LHCN-M2 (cell line): Measurements from ENCODE around the gene OTOS. TPM values are rescaled to one million over a fixed set of nuclear protein-coding genes. Genes with fewer than 3 reads are reported as not detected.

Source experiments
- DNase-seq: peaks from one replicate; pipeline ENCODE4 v3.0.0-alpha.2; 2012; ENCODE audit warnings: low read depth
- total RNA-seq: library from RNA; depleted of rRNA; stranded (reverse); fragments of >200 nt; gene quantifications from 2 replicates; pipeline ENCODE4 v1.2.3, GENCODE V29; 2014

OTOS gene
- total RNA-seq, 1 experiment from 2014 or later: not detected

DNA sequence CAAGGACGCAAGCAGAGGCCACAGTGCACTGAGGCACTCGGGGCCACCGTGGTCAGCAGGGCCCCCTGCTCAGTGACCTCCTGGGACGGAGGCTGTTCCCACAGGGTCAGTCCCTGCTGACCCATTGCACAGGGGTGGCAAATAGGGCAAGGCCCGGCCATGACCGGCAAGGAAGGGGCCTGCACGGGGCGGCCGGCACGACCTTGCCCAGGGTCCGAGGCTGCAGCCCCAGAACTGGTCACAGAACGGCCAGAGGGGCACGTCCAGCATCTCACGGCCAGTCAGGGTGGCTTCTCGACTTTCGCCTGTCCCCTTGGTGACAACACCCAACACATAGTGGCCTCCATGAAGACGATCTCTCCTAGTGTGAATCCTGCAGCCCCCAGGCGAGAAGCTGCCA lies 27.6 kb upstream of the OTOS start:
- no peak for DNase-seq

DNA sequence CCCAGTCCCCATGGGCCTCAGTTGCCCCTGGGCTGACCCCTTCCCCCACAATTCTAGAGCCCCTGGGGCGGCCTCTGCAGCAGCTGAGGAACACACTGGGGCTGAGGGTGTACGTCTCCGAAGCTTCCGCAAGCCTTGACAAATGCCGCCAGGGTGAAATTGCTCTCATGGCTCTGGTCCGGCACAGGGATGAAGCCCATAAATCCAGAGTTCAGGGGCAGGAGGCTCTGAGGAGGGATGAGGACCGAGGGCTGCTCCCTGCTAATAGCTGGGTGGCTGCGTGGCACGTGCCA lies 27.1 kb upstream of the OTOS start:
- DNase-seq: no peak

DNA sequence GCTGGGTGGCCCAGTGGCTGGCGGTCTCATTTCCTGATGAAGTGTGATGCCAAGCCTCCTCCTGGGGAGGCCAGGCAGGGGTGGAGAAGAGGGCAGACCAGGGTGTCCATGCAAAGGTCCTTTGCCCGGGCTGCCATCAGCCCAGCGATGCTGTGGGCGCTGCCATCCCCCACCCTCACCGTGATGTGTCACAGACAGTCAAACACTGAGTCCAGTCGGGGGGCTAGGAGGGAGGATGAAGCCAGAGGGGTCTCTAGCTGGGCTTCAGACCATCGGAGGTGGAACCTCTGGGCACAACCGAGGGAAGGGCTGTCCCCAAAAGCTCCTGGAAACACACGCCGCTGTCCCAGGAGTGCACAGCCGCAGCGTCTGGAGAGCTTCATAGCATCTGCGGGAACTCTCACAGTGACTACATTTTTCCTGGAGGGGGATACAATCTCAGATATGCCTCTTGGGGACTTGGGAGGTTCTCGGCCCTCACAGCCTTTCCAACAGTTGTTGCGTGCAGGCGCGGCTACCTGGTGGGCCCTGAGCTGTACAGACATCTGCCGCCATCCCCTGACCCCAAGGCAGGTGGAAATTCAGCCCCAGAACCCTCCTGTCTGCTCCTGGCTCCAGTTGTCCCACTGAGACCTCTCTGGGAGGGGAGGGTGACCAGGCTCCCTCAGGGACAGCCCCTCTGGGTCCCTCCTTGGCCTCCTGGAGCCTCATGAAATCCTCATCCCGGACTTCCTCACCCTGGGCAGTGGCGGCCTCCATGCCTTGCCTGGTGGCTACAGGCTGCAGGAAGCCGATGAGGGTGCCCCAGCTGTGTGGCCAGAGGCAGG lies 26.5 kb upstream of the OTOS start:
- DNase-seq: no peak

DNA sequence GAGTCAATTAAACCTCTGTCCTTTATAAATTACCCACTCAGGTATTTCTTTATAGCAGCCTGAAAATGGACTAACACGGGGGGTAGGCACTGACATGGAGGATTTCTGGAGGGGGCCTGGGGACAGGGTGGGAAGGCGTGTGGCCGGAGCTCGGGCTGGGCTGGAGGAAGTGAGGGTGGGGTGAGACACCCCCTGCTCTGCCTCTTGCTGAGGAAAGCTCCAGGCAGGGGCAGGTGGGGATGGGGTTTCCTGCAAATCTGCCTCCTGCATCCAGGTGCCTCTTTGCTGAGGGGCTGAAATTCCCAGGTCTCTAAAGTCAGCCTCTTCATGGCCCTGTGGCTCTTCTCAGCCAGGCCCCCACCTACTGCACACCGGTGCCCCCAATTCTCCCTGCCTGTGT lies 25.7 kb upstream of the OTOS start:
- DNase-seq: no peak

DNA sequence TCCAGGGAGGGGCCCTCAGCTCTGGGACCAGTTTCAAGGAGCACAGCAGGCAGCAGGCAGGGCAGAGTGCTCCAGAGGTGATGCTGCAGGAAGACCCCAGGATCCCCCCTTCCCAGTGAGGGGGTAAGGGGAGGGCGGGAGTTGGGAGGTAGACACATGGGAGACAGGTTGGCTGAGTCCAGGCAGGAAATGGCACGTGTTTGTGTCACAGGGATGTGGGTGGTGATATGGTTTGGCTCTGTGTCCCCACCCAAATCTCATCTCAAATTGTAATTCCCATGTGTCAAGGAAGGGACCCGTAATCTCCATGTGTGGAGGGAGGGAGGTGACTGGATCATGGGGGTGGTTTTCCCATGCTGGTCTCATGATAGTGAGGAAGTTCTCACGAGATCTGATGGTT lies 25.2 kb upstream of the OTOS start:
- DNase-seq: no peak

DNA sequence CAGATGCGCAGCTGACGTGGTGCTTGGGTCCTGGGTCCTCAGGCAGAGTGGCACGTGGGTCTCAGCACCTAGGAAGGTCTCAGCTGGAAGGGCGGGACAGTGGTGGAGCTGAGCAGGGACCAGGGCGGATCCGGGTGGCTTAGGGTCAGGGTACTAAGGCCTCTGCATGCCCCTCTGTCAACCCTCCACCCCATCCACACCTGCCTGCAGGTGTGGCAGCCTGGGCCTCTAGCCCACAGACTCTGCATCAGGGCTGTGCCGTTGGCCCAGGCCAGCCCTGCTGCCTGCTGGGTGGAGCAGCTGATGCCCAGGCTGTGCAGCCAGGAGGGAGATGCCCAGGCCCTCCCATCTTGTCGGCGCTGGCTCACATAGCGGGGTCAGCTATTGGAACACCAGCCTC lies 24.6 kb upstream of the OTOS start:
- DNase-seq: no peak

DNA sequence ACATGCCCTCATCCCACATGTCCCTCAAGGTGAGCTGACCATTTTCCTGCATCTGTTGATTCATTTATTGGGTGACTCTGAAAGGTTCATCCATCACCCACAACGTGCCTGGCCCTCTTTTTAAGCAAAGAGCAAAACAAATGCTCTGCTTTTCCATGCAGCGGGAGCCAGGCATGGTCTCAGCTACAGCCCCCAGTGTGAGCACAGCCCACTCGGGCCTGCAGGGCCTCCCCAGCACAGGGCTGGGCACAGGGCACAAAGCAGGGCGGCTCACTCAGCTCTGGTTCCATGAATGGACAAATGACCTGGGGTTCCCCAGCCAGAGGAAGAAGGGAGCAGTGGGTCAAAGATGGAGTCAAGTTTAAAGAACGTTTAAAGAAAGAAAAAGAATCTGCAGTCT lies 24.1 kb upstream of the OTOS start:
- no peak for DNase-seq

DNA sequence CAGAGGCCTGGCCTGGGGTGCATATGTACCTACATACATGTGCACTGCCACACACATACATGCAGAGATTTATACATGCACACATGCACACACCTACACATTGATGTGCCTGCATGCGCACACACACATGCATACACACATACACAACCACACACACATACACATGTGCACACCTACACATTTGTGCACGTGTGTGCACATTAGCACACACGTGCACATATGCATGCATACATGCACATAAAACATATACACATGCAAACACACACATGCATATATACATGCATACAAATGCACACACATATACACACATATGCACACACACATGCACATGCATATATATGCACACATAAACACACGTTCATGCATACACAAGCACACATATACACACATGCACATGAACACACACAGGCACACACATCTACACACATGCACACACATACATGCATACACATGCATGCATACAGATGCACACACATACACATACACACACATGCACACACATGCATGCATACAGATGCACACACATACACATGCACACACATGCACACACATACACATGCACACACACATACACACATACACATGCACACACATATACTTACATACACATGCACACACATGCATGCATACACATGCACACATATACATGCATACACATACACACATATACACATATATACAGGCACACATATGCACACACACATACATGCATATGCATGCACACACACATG lies 23.6 kb upstream of the OTOS start:
- no peak for DNase-seq

DNA sequence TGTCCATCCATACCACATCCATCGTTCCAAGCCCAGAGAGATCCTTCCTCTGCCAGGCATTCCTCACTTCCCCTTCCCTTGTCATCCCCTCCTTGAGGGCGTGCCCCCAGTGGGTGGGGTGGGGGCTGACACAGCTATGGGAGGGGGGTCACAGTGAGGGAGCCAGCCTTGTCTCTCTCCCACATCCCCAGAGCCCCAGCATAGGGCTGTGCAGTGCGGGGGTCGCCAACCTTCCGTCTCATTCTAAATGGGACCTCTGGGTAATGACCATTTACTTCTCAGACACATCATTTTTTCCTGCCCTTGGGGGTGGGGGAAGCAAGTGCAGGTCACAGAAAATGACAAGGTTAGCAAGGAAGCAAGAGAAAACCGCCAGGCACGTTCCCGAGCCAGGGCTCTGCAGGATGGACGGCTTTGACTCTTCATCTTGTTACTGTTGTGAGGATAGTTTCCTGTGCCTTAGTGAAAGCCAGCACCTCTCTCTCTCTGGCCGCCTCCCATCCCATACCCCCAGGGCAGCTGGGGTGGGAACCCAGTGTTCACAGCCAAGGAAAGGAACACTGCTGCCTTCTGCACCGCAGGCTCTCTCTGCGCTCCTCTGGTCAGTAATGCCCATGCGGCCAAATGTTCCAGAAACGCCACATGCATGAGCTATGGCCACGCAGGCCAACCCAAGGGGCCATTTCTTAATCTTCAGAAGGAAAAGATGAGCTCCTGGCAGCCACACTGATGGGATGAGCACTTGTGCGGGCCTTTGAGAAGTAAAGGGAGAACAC lies 22.7 kb upstream of the OTOS start:
- no peak for DNase-seq

DNA sequence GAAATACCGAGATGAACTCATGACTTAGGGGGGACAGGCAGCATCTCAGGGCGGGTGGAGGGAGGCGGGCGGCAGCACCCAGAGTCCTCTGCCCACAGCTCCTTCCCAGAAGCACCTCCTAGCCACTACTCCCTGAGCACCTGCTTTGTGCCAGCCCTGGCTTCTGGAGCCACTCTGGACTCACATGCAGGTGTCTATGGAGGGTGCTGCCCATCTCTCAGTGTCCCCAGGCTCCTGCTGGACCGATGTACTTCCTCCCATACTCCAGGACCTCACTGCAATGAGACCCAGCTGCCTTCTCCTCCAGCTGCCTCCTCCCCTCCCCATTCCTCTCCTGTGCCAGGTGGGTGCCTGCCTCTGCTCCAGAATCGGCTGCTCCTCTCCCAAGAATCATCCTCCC lies 22.1 kb upstream of the OTOS start:
- no peak for DNase-seq

DNA sequence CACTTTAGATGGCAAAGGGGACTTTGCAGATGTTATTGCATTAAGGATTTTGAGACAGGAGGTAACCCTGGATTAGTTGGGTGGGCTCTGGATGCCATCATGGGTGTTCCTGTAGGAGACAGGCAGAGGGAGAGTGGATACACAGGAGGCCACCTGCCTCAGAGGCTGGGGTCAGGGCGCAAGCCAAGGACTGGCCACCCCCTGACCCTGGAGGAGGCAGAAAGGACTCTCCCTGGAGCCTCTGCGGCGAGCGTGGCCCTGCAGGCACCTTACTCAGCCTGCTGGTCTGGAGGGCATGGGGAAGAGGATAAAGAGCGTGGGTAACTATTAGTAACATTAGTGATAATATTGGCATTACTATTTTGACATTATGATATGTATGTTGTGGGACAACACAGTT lies 21.6 kb upstream of the OTOS start:
- no peak for DNase-seq

DNA sequence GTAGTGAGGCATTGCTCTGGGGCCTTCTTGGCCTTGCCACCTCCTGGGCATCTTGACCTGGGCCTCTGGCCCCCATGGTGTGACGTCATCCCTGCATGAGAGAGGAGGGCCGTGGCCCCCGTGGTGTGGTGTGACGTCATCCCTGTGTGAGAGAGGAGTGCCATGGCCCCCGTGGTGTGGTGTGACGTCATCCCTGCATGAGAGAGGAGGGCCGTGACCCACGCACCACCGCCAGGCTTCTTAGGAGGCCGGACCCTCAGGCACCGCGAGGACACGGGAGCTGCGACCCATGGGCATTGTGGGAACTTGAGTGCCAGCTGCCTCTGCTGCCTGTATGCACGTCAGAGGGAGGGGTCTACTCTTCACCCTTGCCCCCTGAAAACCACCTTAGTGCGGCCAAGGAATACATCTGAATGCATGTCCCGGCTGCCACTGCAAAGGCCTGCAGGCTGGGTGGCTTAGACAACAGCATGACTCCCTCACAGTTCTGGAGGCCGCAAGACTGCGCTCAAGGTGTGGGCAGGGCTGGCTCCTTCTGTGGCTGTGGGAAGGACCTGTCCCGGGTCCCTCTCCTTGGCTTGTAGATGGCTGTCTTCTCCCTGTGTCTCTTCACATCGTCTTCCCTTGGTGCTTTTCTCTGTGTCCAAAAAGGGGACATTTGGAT lies 20.8 kb upstream of the OTOS start:
- no peak for DNase-seq

DNA sequence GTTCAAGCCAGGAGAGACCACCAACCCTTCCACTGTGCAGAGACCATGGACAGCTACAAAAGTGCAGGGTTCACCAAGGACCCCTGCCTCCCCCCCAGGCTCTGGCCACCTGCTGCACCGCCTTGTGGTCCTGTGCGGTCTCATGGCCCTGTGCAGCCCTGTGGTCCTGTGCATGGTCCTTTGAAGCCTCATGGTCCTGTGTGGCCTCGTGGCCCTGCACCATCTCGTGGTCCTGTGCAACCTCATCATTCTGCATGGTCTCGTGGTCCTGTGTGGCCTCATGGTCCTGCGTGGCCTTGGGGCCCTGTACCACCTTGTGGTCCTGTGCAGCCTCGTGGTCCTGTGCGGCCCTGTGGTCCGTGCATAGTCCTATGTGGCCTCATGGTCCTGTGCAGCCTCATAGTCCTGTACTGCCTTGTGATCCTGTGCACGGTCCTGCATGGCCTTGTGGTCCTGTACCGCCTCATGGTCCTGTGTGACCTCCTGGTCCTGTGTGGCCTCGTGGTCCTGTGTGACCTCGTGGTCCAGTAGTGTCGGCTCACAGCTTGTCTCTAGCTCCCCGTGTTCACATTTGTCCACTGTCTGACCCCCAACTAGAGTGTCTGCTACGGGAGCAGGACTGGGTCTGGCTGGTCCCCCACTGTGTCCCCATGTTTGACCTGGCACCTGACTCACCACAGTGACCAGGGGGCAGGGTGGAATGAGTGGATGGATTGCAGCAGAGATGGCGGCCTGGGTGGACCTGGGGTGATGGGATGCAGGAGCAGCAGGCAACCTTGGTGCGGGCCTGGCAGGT lies 20.0 kb upstream of the OTOS start:
- no peak for DNase-seq

DNA sequence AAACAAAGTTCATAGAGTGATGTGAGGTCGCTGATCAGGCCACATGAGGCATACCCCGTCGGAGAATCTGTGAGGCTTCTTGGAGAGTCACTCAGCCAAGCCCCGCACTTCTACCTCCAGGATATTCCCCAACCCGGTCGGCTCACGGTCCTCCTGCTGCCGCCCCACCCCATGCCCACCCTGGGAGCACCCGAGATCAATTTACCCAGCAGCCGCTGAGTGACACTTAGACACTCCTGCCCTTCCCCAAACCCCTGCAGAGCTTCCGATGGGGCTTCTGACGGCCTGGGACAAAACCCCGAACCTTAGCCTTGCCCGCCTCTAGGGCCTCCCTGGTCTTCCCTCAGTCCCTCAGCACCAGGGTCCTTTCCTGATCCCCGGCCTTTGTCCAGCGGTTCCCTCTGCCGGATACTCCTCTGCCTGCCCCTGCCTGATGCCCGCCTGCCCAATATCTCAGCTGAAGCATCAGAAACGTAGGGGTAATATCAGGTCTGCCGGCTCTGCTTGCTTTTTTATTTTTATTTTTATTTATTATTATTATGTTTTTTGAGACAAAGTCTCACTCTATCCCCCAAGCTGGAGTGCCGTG lies 18.9 kb upstream of the OTOS start:
- no peak for DNase-seq

DNA sequence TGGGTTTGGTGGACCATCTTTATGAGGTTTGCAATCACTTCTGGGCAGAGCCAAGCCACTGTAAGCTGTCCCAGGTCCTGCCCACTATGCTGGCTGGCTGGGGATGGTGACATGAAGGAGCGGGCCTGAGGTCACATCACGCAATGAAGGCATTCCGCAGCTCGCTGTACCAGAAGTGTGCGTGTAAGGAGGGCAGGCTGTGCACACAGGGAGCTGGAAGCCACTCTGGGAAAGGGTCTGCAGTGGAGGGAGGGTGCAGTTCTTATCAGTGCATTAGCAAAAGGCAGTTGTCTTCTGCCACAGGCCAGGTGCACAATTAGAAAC lies 16.7 kb upstream of the OTOS start:
- DNase-seq: no peak

DNA sequence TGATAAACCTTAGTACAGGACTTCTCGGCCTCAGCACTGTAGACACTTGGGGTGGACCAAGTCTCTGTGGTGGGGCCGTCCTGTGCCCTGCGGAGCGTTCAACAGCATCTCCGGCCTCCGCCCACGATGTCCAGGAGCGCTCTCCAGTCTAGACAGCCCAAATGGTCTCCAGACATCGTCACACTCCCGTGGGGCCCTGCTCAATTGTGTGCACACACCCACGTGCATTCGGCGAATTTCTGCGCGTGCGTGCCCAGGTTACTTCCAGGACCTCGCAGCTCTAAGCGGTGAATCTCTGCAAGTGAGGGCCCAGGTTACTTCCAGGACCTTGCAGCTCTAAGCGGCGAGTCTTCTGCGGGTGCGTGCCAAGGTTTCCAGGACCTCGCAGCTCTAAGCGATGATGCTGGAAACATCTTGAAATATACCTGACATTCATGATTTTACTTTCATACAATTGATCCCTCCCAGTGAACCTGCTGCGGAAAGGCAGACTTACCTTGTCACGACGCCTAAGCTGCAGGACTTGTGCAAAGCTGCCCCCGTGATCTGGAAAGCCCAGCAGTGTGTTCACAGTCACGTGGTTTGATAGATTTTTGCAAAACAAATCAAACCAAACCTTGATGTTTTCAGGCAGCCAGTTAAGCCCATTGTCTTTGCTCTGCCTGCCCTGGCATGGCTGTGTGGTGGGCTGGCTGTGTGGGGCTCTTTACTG lies 16.1 kb upstream of the OTOS start:
- no peak for DNase-seq

DNA sequence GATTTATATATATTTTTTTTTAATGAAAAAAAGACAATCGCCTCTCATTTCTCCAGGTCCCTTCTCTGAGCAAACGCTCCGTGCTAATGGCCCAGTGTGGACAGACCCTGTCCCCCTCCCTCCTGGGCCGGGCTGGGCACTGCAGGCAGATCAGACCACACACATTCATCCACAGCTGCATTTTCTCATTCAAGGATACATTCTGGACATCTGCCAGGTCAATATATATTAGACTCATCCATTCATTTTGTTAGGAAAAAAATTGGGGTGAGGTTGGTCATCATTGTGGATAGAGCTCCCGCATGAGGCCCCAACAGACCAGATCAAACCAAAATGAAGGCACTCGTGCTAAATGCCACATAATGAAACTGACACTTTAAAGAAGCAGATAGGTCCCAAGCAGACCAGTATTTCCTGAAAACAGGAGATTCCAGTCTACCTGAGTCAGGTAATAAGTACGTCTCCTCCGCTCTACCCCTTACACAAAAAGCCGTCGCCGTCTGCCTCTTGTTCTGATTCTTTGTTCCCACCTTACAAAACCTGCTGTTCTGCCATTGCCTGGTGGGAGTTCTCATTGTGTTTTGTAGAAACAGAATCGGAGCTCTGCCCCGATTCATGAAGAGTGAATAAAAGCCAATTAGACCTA lies 15.4 kb upstream of the OTOS start:
- no peak for DNase-seq

DNA sequence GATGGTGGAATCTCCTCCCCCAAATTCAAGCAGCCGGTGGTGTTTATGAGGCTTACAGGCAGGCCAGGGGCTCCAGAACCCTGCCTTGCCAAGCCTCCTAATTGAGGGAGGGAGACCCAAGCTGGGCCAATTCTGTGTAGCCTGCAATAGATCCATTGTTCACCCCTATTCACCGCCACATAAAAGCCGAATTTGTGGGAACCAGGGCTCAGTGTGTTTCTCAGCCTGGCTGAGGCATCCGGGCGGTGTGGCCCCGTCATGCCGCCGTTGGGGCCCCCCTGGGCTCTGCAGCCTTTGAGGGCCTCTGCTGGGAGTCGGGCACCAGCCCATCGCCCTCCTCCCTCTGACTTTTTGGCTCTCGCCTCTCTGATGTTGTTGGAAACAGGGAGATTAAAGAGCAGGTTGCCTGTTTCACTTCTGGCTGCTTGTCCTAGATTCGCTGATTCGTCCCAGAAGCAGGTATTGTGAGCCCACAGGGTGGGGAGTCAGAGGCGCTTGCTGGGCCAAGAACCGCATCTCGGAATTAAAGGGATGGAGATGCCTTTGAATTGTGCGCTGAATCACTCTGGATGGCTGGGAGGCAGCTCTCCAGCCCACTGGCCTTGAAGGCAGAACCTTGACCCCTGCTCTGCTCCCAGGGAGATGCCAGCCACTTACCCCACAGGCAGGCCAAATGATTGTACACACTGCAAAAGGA lies 14.7 kb upstream of the OTOS start:
- DNase-seq: no peak

DNA sequence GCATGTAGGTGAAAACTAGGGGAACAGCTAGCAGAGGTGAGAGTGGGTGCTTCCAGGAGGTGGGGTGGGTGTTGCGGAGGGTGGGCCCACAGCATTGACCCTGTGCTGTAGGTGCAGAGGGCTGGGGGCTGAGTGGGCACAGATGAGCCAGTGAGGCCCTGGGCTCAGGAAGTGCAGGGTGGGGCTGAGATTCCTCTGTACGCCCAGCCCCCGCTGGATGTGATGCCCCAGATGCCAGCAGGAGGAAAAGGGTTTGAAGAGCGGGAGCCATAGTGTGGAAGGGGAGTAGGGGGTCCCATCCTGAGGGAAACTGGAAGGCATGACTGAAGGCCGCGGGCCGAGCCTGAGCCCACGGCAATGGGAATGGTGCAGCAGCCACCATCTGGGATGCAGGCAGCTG lies 14.1 kb upstream of the OTOS start:
- no peak for DNase-seq
